Measurements from ENCODE around the gene TNFAIP3. TPM values are rescaled to one million over a fixed set of nuclear protein-coding genes. Genes with fewer than 3 reads are reported as not detected.

Gene TNFAIP3
- total and polyA plus RNA-seq, 2 of the 4 experiments (the other 2 are of a cell fraction): 5.0 to 14.2 TPM

GRCh38 chr6:137927777-137928218, 60.7 kb downstream of the TNFAIP3 start:
- Histone ChIP-seq H4K20me1 (ENCODE audit: insufficient read depth, low read length) (no peaks in the 10 kb centered on the region), H3K9me1 (ENCODE audit: insufficient read depth, low read length) (no peaks in the 10 kb centered on the region), H3K4me3 (ENCODE audit: insufficient read depth, low read depth, low read length) (no peak overlapping the region), H2BK20ac (ENCODE audit: low read depth, low read length) (no peak overlapping the region), H3K36me3 (ENCODE audit: control insufficient read depth, insufficient read depth, low read length) (no peaks in the 10 kb centered on the region), H3K14ac (replicated peaks; ENCODE audit: low read depth, low read length) (peak overlapping the region; percentile 47; the same call in 1 of the 2 replicates), H4K8ac (ENCODE audit: low read depth in 2 of 2, low read length in 2 of 2) (peak overlapping the region in 1 of 2 experiments; percentile 76; a peak in 2 of 4 replicates), H3K56ac (ENCODE audit: extremely low read depth, insufficient read depth, low read length) (no peak overlapping the region), H2AFZ (replicated peaks; ENCODE audit: low read length, poor library complexity) (peak overlapping the region; percentile 67), H3K4me1 (ENCODE audit: control insufficient read depth, insufficient read depth, low read length) (peaks cover 18% of the 10 kb centered on the region), H4K5ac (ENCODE audit: low read depth, low read length) (peak overlapping the region; percentile 52; the same call in 1 of the 2 replicates), H3K27ac (ENCODE audit: insufficient read depth, low read length) (no peak overlapping the region), H3K9ac (ENCODE audit: low read depth, low read length) (no peak overlapping the region), H2BK120ac (ENCODE audit: low read depth, low read length) (peak overlapping the region; percentile 20; the same call in 1 of the 2 replicates), H2AK9ac (replicated peaks; ENCODE audit: low read depth, low read length, poor library complexity) (peak overlapping the region; percentile 4), H3K79me1 (ENCODE audit: low read depth in 1 of 2, low read length in 2 of 2) (no peaks in the 10 kb centered on the region), H3K18ac (ENCODE audit: low read depth, low read length) (peak overlapping the region; percentile 42; the same call in 1 of the 2 replicates), H2BK15ac (ENCODE audit: low read depth, low read length) (peak overlapping the region; percentile 26; the same call in 1 of the 3 replicates), H3K9me3 (ENCODE audit: control insufficient read depth, insufficient read depth, low read length) (no peaks in the 10 kb centered on the region), H3K4me2 (ENCODE audit: low read depth, low read length) (peak overlapping the region; percentile 1; the same call in 1 of the 2 replicates), H3K23ac (ENCODE audit: low read depth, low read length) (no peak overlapping the region), H3K4ac (ENCODE audit: low read depth, low read length) (peak overlapping the region; percentile 58), H3K27me3 (ENCODE audit: control insufficient read depth, insufficient read depth, low read length) (no peaks in the 10 kb centered on the region), H2BK5ac (ENCODE audit: low read depth, low read length, poor library complexity, severe bottlenecking) (peak overlapping the region; percentile 17), H4K91ac (ENCODE audit: insufficient read depth, low read depth, low read length) (no peak overlapping the region), H2AK5ac (ENCODE audit: low read depth, low read length) (0 out of 2 replicates have a peak overlapping the region, but pooled peaks have one; percentile 56)
- ATAC-seq (ENCODE audit: low read depth): no peak
- peak; percentile 53 for DNase-seq
- intact Hi-C loops (cut with micrococcal nuclease): no loop called here
- ChIA-PET CTCF (interaction anchor here (0.6 kb wide), 1 partner anchor 220 kb away, joined by 3 read pairs; no protein-coding TSS in a partner anchor), POLR2A (ENCODE audit: unreplicated experiment) (no interaction called here)
- dilution Hi-C loops (cut with HindIII; ENCODE audit: low sequenced_read_pairs, unreplicated experiment): no loop called here
- in situ Hi-C loops (cut with MboI; ENCODE audit: low sequenced_read_pairs): no loop called here
- TF ChIP-seq USF2 (IDR thresholded peaks at IDR 0.05; ENCODE audit: low read depth, low read length): no peak
- peak; percentile 35; the same call in 1 of the 2 replicates for TF ChIP-seq BHLHE40 (IDR thresholded peaks at IDR 0.05; ENCODE audit: low read depth, low read length)
- WGBS, 2 experiments (ENCODE audit: extremely low coverage in 2 of 2, insufficient read length in 1 of 2): no CpG with 5 or more reads among the region's 8 CpGs
- no TSS peak for BruUV-seq (replicated peaks)
